NCI-H2081 (cell line): ENCODE measurements around the gene TATDN2.
"Not testable (repeated sequence)": the region's sequence is repeated elsewhere in the genome, so short reads cannot be mapped to it uniquely, and the experiment has no call there.

Experiments
- DNase-seq, 2 experiments: peaks; one replicate each; lab custom pipeline; 2025; lab: John Stamatoyannopoulos, UW

TATDN2 gene

GRCh38 chr3:10268116-10268515, 19.9 kb downstream of the TATDN2 start:
- no peak for DNase-seq

- DNase-seq = no peak
Observed at GRCh38 chr3:10268930-10269329, 20.7 kb downstream of the TATDN2 start.

DNA sequence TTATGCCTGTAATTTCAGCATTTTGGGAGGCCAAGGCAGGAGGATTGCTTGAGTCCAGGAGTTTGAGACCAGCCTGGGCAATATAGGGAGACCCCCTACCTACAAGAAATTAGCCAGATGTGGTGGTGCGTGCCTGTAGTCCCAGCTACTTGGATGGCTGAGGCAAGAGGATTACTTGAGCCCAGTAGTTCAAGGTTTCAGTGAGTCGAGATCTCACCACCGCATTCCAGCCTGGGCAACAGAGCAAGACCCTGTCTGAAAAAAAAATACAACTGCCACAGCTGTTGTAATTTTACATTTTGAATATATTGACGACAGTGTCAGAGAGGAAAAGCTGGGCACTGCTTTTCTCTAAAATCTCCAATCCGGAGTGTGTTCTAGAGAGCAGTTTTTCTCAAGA, 21.2 kb downstream of the TATDN2 start:
- DNase-seq = no peak

- not testable (repeated sequence) for DNase-seq
Observed at GRCh38 chr3:10272476-10272875, 24.2 kb downstream of the TATDN2 start.

DNA sequence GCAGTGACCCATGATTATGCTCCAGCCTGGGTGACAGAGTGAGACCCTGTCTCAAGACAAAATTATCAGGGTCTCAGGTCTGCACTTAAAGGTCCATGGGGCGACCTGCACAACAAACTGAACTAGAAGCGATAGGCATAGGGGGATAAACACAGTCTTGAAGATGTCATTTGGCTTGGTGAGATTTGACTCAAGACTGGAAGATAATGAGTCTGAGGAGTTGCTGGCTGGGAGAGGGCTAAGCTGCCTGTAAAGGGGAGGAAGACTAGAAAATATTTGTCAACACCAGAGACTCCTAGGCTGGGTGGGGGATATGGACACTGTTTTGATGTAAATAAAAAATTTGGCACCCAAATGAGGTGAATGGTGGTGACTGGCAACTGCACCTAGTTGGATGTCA, 24.7 kb downstream of the TATDN2 start:
- DNase-seq = no peak

- DNase-seq = no peak
Observed at GRCh38 chr3:10273702-10274305, 25.5 kb downstream of the TATDN2 start.

DNA sequence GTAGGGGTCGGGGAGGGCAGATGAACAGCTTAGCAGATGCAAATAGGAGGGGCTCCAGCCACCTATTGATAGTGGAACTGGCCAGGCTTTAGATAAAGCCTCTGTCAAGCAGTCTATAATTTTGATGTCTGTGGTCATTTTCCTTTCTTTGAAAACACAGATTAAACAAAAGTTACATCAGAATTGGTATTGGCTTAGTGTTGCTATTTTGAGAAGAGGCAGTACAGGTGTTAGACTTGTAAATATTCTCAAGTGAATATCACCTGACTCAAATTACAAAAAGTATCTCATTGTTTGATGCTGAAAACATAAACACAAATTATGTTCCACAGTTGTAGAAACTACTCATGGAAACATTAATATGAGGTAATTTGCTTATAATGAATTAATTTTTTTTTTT, 26.3 kb downstream of the TATDN2 start:
- DNase-seq = no peak

DNA sequence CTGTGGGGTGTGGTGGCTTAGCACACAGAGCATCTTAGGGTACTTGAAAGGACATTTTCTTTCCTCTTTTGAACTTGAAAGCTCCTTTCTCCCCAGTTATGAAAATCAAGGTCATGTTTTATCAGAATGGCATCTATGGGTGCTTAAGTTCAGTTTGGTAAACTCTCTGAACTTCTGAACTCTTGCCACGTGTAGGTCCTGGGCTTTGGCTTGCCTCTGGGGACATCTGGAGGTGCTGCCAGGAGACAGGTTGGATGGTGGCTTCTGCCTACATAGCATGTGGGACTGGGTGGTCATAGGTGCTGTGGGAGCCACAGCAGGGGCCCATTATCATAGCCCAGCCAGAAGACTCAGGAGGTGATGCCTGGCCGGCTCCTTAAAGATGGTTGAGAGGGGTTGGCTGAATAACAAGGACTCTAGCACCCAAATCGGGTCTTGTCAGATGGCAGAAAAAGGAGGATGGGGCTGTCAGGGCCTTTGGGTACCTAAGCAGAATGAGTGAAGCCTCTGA, 28.9 kb downstream of the TATDN2 start:
- DNase-seq = no peak

- DNase-seq = no peak
Observed at GRCh38 chr3:10278501-10278900, 30.2 kb downstream of the TATDN2 start.

- no peak for DNase-seq
Observed at GRCh38 chr3:10279384-10280176, 31.3 kb downstream of the TATDN2 start.

GRCh38 chr3:10280177-10280529, 31.9 kb downstream of the TATDN2 start:
- no peak for DNase-seq

DNA sequence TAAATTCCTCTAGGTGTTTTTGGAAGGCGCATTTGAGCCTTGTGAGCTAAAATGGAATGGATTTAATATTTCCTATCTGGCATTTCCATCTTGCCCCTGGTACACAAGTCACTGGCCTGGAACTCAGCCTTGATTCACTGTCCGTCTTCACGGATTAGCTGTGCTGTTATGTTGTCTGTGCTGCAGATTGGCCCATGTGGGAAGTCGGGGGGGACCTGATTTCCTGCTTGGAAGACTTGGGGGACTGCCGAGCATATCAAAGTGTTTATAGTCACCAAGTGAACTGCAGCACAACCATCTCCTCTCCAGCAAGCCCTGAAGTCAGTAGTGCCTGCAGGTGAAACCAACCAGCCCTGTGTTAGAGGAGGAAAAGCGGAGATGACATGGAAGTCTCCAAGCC, 32.3 kb downstream of the TATDN2 start:
- no peak for DNase-seq

GRCh38 chr3:10281951-10282350, 33.7 kb downstream of the TATDN2 start:
- no peak for DNase-seq

- peak; percentile 74 to 84 for DNase-seq
Observed at GRCh38 chr3:10283638-10284037, 35.4 kb downstream of the TATDN2 start.

DNA sequence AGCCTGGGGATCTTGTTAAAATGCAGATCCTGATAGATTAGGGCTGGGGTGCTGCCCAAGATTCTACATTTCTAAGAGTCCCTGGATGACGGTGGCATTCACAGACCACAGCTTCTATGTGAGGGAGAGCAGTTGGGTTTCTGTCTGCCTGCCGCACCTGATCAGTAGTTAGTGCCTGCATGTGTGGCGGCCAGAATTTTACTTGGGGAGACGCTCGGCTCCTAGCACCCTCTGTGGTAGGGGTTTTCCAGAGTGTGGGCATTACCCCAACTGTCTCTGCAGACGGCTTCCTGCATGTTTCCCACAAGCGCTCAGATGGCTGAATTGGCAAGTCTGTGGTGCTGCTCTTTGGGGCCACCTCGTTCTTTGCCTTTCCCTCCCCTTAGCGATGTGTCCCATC, 36.2 kb downstream of the TATDN2 start:
- no peak for DNase-seq

DNA sequence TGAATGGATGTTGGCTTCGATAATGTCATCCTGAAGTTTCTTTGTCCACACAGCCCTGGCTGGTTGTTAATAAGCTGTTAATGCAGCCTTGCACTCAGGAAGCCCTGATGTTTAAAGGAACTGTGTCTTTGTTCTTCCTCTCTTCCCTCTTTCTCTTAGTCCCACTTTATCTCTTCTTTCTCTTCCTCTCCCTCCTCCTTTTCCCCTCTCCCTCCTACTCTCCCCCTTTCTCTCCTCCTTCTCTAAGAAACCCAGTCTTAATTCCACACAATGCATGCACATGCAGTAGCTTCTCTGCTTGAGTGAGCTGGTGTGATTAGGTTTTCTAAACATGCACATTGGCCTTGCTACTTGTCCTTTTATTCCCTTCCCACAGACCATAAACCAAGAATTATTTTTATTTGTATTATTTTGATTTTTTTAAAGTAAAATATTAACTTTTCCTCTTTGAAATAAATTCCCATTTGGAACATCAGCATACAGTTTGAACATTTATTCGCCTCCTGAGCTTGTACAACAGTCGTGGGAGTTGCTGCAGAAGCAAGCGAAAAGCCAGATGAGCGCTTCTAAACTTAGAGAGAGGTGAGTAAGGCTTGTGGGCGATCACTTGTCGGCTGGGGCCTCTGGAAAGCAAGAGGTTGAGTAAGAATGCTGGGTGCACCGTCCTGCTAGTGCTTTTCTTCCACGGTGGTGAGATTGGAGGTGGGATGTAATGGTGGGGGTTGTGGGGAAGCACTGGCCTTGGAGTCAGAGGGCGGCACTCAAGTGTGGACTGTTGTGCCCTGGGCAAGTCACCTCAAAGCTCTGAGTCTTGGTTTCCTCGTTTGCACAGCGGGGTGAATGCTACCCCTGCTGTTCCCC, 37.2 kb downstream of the TATDN2 start:
- no peak for DNase-seq

DNA sequence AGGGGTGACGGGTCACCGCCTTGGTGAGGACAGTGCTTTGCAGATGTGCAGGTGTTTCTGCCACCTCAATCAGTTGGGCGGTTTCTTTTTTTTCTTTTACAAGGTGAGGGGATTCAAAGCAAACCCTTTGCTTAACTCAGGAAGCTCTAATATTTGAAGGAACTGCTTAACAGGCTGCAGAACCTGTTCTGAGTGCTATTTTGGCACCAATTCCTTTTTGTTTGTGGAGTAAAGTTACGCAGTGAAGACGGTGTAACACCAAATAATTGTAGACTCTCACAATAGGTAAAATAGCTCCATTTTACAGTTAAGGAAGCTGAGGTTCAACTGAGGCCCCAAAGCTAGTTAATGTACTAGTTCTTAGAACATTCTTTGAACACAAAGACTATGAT, 37.9 kb downstream of the TATDN2 start:
- DNase-seq = no peak

DNA sequence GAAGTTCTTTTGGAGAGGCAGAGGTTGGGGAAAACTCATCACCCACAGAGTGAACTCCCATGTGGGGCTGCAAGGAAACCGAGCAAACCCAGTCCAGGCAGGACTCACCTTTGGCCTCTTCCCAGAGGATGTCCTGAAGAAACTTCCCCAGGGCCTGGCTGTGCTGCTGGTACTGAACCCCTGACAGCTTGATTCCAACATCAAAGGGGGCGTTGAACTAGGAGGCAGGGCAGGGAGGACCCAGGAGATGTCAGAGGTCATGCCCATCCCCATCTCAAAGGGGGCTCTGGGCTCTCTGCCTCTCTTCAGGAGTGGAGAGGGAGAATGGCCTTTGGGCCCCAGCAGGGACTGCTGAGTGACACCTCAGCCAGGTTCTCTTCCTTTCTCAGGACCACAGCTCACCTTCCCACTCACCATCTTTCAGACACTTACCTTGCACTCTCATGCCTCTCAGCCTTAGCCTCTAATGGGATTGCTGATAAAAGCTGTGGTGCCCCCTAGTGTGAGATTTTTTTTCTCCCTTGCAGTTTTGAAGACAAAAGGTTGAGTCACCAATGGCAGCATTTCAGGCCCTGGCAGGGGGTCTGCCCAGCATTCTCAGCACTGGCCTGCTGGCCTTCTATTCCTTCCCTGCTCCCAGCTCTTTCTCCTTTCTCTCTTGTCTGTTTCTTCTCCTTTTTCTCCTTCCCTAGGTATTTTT, 38.5 kb downstream of the TATDN2 start:
- DNase-seq = peak; percentile 56 to 82

DNA sequence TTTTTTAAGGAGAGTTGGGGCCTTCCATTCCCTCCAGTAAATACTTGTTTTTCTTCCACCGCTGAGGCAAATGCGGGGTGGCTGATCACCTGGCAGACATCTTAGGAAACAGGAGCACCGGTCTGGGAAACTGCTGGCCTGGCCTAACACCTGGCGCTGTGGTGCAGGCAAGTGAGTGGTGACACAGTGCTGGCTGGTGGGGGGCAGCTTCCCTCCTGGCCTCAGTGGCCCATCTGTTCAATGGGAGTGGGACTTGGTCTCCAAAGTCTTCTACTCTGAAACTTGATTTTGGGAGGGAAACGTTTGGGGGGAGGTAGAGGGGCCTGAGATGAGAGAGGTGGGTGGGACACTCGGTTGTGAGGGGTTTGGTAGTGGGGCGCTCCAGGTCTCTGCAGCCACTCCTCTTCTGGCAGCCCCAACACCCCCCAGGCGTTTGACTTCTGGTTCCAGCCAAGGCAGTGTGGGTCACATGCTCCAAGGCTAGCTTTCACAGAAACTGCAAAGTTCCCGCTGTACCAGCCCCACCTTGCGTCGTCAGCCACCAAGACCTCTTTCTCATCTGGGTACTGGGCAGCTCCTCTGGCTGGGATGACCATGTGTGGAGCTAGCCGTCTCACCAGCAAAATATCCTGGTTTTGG, 39.8 kb downstream of the TATDN2 start:
- DNase-seq = no peak

DNA sequence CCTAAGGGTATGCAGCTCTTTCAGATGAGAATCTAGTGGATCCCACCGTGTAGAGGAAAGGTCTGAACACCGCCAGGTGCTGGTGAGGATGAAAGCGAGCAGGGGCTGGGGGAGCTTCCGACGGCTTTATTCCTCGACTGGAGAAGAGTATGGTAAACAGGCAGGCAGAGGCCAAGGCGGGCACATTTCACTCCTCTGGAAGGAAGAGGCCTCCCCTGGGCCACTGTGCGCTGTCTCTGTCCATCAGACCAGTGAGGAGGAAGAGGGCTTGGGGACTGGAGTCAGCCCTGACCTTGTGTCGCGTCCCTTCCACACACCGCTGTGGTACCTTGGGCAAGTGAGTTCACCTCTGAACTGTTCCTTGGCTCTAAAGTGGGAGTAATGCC, 40.3 kb downstream of the TATDN2 start:
- no peak for DNase-seq

- DNase-seq = no peak
Observed at GRCh38 chr3:10289077-10289476, 40.8 kb downstream of the TATDN2 start.
